ENCODE measurements around the gene GPC3. TPM values are rescaled to one million over a fixed set of nuclear protein-coding genes. Genes with fewer than 3 reads are reported as not detected.

GPC3 gene
- total RNA-seq, 1 experiment from 2014 or later, result not detected

- ChIA-PET CTCF (no interaction called here), POLR2A (ENCODE audit: unreplicated experiment) (no interaction called here)
- no peaks in the 10 kb centered on the region for H3K36me3 ChIP-seq (ENCODE audit: low read depth)
- peaks cover 13% of the 10 kb centered on the region for H3K9me3 ChIP-seq (ENCODE audit: insufficient read depth, low read depth)
- no peaks in the 10 kb centered on the region for H3K27me3 ChIP-seq (ENCODE audit: insufficient read depth, low read depth)
- TF ChIP-seq EZH2 (IDR thresholded peaks at IDR 0.05; ENCODE audit: low read depth) (no peak), CTCF (conservative IDR thresholded peaks at IDR 0.05) (no peak)
- no peak overlapping the region for H2AFZ ChIP-seq
- H3K79me2 ChIP-seq (ENCODE audit: low read depth), result no peaks in the 10 kb centered on the region
- H3K4me3 ChIP-seq, result no peak overlapping the region
- H3F3A ChIP-seq (ENCODE audit: insufficient read depth, low read depth), result no peaks in the 10 kb centered on the region
- H3K4me1 ChIP-seq (replicated peaks; ENCODE audit: insufficient read depth), result peaks cover 11% of the 10 kb centered on the region; the same call in 1 of the 2 replicates
- H4K20me1 ChIP-seq (ENCODE audit: insufficient read depth), result no peaks in the 10 kb centered on the region
- no peak overlapping the region for H3K27ac ChIP-seq
- BruUV-seq (replicated peaks), result no TSS peak
- intact Hi-C loops (cut with micrococcal nuclease; ENCODE audit: unreplicated experiment), result no loop called here
- H3K9me2 ChIP-seq (ENCODE audit: insufficient read depth), result no peaks in the 10 kb centered on the region
- no peak for DNase-seq
- H3K4me2 ChIP-seq, result no peak overlapping the region
These were observed 434.5 kb downstream of the GPC3 start for GRCh38 chrX:133550665-133551485.

DNA sequence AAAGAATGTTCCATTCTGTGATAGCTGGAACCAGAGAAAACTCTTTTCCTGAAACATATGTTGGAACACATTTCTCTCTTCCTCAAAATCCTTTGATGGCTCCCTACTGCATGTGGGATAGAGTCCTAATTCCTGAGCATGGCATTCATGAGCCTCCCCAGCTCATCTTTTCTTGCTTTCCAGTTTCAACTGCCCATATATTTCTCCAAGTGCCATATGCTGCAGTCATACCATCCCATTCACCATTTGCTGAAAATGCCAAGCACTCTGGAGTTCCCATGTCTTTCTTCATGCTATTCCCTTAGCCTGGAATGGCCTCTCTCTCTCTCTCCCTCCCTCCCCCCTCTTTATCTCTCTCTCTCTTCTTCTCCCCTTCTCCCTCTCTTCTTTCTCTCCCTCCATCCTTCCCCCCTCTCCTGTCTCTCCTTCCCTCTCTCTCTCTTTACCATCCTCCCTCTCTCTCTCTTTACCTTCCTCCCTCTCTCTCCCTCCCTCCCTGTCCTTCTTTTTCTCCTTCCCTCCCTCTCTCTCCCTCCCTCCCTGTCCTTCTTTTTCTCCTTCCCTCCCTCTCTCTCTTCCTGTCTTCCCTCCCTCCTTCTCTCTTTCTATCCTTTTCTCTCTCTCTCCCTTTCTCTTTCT lies 436.0 kb downstream of the GPC3 start:
- Histone ChIP-seq H4K20me1 (ENCODE audit: insufficient read depth) (no peaks in the 10 kb centered on the region), H3K4me2 (no peak overlapping the region), H3K9me3 (ENCODE audit: insufficient read depth, low read depth) (peaks cover 13% of the 10 kb centered on the region), H3K4me1 (replicated peaks; ENCODE audit: insufficient read depth) (peaks cover 20% of the 10 kb centered on the region), H3K36me3 (ENCODE audit: low read depth) (no peaks in the 10 kb centered on the region), H3F3A (ENCODE audit: insufficient read depth, low read depth) (peaks cover 7% of the 10 kb centered on the region; the same call in 1 of the 2 replicates), H3K9me2 (ENCODE audit: insufficient read depth) (no peaks in the 10 kb centered on the region), H3K4me3 (no peak overlapping the region), H3K27ac (no peak overlapping the region), H3K79me2 (ENCODE audit: low read depth) (no peaks in the 10 kb centered on the region), H2AFZ (no peak overlapping the region), H3K27me3 (ENCODE audit: insufficient read depth, low read depth) (no peaks in the 10 kb centered on the region)
- CTCF ChIA-PET, result no interaction called here
- TF ChIP-seq EZH2 (IDR thresholded peaks at IDR 0.05; ENCODE audit: low read depth) (no peak), CTCF (conservative IDR thresholded peaks at IDR 0.05) (no peak)
- no peak for DNase-seq
- intact Hi-C loops (cut with micrococcal nuclease; ENCODE audit: unreplicated experiment), result loop anchor here (10.0 kb wide), 1 partner anchor 215 kb away; no protein-coding TSS in a partner anchor
- no TSS peak for BruUV-seq (replicated peaks)
- POLR2A ChIA-PET (ENCODE audit: unreplicated experiment), result no interaction called here

GRCh38 chrX:133546441-133546840 lies 439.0 kb downstream of the GPC3 start:
- ChIA-PET POLR2A (ENCODE audit: unreplicated experiment) (no interaction called here), CTCF (no interaction called here)
- H3K4me3 ChIP-seq, result no peak overlapping the region
- TF ChIP-seq CTCF (conservative IDR thresholded peaks at IDR 0.05) (no peak), EZH2 (IDR thresholded peaks at IDR 0.05; ENCODE audit: low read depth) (no peak)
- no peaks in the 10 kb centered on the region for H3K9me2 ChIP-seq (ENCODE audit: insufficient read depth)
- peaks cover 26% of the 10 kb centered on the region for H3F3A ChIP-seq (ENCODE audit: insufficient read depth, low read depth)
- intact Hi-C loops (cut with micrococcal nuclease; ENCODE audit: unreplicated experiment), result loop anchor here (10.0 kb wide), 1 partner anchor 212 kb away; no protein-coding TSS in a partner anchor
- no peak overlapping the region for H3K27ac ChIP-seq
- H3K9me3 ChIP-seq (ENCODE audit: insufficient read depth, low read depth), result peaks cover 10% of the 10 kb centered on the region; the same call in 1 of the 2 replicates
- H3K36me3 ChIP-seq (ENCODE audit: low read depth), result no peaks in the 10 kb centered on the region
- DNase-seq, result no peak
- no TSS peak for BruUV-seq (replicated peaks)
- peaks cover 33% of the 10 kb centered on the region for H3K4me1 ChIP-seq (replicated peaks; ENCODE audit: insufficient read depth)
- H2AFZ ChIP-seq, result no peak overlapping the region
- H3K4me2 ChIP-seq, result no peak overlapping the region
- no peaks in the 10 kb centered on the region for H4K20me1 ChIP-seq (ENCODE audit: insufficient read depth)
- no peaks in the 10 kb centered on the region for H3K27me3 ChIP-seq (ENCODE audit: insufficient read depth, low read depth)
- no peaks in the 10 kb centered on the region for H3K79me2 ChIP-seq (ENCODE audit: low read depth)
